Stimulated activated naive CD8-positive, alpha-beta T cell treated with anti-CD3 and anti-CD28 coated beads, Interleukin-15, amount 100 ng/mL, for 72 hours (primary cell): Measurements from ENCODE around the gene MYH9.
"Not testable (repeated sequence)": the region's sequence is repeated elsewhere in the genome, so short reads cannot be mapped to it uniquely, and the experiment has no call there.

ENCODE experiments used
- ATAC-seq: fragments of 150-1000 bp; cut with Tn5 transposase; 2 replicates; pipeline ENCODE4 v1.10.0; 2021; ENCODE audit warnings: mild to moderate bottlenecking, moderate library complexity
- DNase-seq, 2 donors: peaks; one replicate each; pipeline ENCODE4 v3.0.0; 2021 to 2022
- H3K27ac Mint-ChIP-seq, 2 donors: one replicate each; pipeline ENCODE4 v1.8.0; 2022; ENCODE audit warnings: mild to moderate bottlenecking in 2 of 2, mixed read lengths in 2 of 2, moderate library complexity in 2 of 2
- H3K27me3 Mint-ChIP-seq: one replicate; pipeline ENCODE4 v1.8.0; 2022; ENCODE audit warnings: mixed read lengths
- H3K4me1 Mint-ChIP-seq: one replicate; pipeline ENCODE4 v1.8.0; 2022; ENCODE audit warnings: mild to moderate bottlenecking, mixed read lengths
- H3K4me3 Mint-ChIP-seq, 2 donors: one replicate each; pipeline ENCODE4 v1.8.0; 2022; ENCODE audit warnings: mild to moderate bottlenecking in 2 of 2, mixed read lengths in 2 of 2, moderate library complexity in 1 of 2
- H3K9me3 Mint-ChIP-seq, 2 donors: one replicate each; pipeline ENCODE4 v1.8.0; 2022; ENCODE audit warnings: mixed read lengths in 2 of 2

Gene MYH9

DNA sequence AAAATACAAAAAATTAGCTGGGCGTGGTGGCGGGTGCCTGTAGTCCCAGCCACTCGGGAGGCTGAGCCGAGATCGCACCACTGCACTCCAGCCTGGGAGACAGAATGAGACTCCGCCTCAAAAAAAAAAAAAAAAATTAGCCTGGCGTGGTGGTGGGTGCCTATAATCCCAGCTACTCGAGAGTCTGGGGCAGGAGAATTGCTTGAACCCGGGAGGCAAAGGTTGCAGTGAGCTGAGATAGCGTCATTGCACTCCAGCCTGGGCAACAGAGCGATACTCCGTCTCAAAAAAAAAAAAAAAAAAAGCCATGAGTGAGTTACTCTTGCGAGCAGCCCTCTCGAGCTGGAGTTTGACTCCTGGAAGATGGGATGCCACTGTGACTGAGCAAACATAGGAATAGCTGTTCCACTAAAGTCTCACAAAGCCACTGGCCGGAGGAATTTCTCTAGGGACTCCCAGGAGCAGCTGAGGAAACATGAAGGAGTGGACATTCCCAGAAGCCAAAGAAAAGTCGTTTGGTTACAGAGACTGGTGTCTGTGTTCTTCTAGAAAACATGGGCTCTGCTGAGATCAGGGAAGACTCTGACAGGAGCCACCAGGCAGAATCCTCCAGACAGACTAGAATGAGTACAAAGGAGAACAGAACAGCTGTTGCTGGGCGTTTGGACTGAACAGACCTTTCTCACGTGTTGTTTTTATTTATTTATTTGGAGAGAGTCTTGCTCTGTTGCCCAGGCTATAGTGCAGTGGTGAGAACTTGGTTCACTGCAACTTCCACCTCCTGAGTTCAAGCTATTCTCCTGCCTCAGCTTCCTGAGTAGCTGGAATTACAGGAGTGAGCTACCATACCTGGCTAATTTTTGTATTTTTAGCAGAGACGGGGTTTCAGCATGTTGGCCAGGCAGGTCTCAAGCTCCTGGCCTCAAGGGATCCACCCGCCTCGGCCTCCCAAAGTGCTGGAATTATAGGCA, 32.4 kb upstream of the MYH9 start:
- Mint-ChIP-seq H3K27ac (peak overlapping the region; percentile 27 to 91), H3K4me1 (peaks cover 38% of the 10 kb centered on the region), H3K27me3 (no peaks in the 10 kb centered on the region), H3K9me3 (no peaks in the 10 kb centered on the region), H3K4me3 (peak overlapping the region; percentile 67 to 76)
- ATAC-seq = no peak
- no peak for DNase-seq

DNA sequence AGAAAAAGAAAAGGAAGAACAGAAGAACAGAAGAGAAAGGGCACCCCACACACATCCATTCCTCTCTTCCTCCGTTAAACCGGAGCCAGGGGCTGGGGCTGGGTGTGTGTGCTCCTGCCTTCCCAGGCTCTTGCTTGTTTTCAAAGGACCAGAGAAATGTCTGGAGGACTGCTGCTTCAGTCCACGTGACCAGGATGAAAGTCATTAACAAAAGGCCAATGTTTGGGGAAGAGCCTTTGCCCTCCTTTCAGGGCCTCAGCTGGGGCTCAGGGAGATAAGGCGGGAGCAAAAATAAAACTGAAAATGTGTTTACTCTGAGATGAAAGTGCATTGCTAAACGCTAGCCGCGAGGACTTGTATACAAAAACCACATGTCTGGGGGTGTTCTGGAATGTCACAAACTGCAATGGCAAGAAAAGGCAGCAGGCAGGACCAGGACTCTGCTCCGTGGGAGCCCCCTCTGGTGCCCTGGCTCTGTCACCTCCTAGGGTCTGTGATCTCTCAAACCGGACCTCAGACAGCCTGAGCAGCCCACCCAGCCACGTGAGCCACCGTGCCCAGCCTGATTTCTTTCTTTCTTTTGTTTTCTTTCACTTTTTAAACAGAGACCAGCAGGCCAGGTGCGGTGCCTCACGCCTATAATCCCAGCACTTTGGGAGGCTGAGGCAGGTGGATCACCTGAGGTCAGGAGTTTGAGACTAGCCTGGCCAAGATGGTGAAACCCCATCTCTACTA, 31.6 kb upstream of the MYH9 start:
- Mint-ChIP-seq H3K4me1 (peaks cover 30% of the 10 kb centered on the region), H3K4me3 (peak overlapping the region; percentile 67 to 76), H3K27ac (peak overlapping the region; percentile 50 to 91), H3K9me3 (no peaks in the 10 kb centered on the region), H3K27me3 (no peaks in the 10 kb centered on the region)
- no peak for DNase-seq
- peak; percentile 35 for ATAC-seq

DNA sequence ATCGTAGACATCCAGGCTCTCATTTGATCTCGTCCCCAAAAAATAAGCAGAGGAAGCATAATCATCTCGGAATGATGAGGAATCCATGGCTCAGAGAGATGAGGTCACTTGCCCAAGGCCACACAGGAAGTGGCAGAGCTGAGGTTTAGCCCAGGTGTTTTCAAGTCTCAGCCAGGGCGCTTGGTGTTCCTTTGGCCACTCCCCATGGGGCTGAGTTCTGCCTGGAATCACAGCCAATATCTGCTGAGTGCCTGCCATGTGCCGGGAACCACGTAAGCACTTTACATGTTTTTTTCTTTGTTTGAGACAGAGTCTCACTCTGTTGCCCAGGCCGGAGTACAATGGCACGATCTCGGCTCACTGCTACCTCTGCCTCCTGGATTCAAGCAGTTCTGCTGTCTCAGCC, 29.5 kb upstream of the MYH9 start:
- Mint-ChIP-seq H3K4me1 (peaks cover 28% of the 10 kb centered on the region), H3K27ac (no peak overlapping the region), H3K9me3 (no peaks in the 10 kb centered on the region), H3K27me3 (no peaks in the 10 kb centered on the region), H3K4me3 (no peak overlapping the region)
- DNase-seq (no peak), ATAC-seq (no peak)

DNA sequence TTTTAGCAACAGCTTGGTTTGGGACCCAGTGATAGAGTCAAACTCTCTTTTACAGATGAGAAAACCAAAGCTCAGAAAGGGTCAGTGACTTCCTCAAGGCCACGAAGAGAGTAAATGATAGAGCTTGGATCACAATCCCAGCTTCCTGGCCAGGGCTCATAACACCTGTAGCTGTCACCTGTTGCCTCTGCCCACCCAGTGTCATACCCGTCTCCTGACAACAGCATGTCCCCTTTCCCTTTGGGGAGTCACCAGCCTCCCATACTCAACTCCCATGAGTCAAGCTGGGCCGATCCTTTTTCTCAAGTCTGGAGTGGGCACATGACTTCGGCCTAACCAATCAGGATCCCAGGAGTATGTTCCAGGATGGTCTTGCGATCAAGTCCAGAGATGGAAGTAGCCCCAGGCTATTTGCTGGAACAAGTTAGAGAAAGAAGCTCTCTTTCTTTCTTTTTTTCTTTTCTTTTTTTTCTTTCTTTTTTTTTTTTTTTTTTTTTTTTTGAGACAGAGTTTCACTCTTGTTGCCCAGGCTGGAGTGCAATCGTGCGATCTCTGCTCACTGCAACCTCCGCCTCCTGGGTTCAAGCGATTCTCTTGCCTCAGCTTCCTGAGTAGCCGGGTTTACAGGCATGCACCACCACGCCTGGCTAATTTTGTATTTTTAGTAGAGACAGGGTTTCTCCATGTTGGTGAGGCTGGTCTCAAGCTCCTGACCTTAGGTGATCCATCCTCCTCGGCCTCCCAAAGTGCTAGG, 27.8 kb upstream of the MYH9 start:
- DNase-seq = no peak
- Mint-ChIP-seq H3K27me3 (no peaks in the 10 kb centered on the region), H3K4me1 (peaks cover 36% of the 10 kb centered on the region), H3K27ac (no peak overlapping the region), H3K9me3 (no peaks in the 10 kb centered on the region), H3K4me3 (no peak overlapping the region)
- ATAC-seq = no peak

DNA sequence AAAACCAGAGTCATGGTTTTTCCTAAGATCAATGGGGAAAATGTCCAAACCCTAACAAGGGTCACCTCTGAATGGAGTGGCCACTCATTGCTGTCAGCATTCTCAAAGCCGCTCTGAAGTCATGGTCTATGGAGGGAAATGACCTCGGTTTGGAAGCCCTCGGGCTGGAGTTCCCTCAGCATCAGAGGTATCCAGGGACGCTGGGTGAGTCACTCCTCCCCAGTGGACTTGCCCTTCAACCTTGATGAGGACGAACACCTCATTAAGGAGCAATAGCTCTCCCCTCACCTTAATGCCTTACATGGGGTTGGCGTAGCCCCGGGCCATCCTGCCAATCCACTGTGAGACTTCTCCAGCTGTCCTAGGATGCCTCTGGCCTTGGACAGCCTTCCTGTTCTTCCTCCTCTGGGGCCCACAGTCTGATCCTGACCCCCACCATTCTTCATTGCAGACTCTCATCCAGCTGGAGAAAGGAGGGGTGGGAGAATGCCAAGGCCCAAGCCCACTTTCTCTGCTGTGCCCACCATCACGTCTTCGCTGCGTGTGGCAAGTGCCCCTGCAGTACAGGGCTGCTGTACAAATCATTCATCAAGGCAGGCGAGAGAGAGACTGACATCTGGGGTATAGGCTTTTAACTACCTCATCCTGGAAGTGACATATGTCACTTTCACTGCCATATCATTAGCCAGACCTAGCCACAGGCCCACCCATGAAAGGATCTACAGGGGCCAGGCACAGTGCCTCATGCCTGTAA, 25.4 kb upstream of the MYH9 start:
- no peaks in the 10 kb centered on the region for H3K9me3 Mint-ChIP-seq
- no peak for DNase-seq
- no peak overlapping the region for H3K27ac Mint-ChIP-seq
- H3K27me3 Mint-ChIP-seq = no peaks in the 10 kb centered on the region
- peaks cover 38% of the 10 kb centered on the region for H3K4me1 Mint-ChIP-seq
- ATAC-seq = no peak
- H3K4me3 Mint-ChIP-seq = no peak overlapping the region

DNA sequence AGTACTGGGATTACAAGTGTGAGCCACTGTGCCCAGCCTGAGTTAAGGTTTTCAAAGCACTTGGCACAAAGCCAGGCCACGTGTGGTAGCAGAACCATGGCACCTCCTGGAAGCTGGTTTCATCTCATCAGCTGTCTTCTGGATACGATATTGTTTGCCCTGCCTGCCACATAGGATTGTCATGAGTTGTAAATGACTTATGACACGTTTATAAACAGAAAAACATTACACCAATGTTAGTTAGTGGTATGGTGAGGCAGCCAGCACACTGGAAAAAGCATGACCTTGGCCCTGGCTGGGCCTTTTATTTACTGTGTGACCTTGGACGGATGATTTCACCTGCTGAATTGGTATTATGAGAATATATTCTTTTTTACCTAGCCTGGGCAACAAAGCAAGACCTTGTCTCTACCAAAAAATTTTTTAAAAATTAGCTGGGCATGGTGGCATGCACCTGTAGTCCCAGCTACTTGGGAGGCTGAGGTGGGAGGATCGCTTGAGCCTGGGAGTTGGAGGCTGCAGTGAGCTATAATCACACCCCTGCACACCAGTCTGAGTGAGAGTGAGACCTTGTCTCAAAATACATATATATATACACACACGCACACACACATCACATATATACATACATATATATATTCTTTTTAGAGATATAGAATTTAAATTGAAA, 24.0 kb upstream of the MYH9 start:
- DNase-seq = peak; percentile 30 to 69
- Mint-ChIP-seq H3K27me3 (no peaks in the 10 kb centered on the region), H3K27ac (no peak overlapping the region), H3K4me1 (peaks cover 37% of the 10 kb centered on the region), H3K9me3 (no peaks in the 10 kb centered on the region), H3K4me3 (no peak overlapping the region)
- ATAC-seq = peak; percentile 76

GRCh38 chr22:36409911-36410756, 22.4 kb upstream of the MYH9 start:
- Mint-ChIP-seq H3K4me3 (peak overlapping the region; percentile 86 to 95), H3K27ac (peak overlapping the region; percentile 48 to 72), H3K27me3 (no peaks in the 10 kb centered on the region), H3K9me3 (no peaks in the 10 kb centered on the region), H3K4me1 (peaks cover 50% of the 10 kb centered on the region)
- peak; percentile 70 for ATAC-seq
- peak; percentile 56 to 66 for DNase-seq

DNA sequence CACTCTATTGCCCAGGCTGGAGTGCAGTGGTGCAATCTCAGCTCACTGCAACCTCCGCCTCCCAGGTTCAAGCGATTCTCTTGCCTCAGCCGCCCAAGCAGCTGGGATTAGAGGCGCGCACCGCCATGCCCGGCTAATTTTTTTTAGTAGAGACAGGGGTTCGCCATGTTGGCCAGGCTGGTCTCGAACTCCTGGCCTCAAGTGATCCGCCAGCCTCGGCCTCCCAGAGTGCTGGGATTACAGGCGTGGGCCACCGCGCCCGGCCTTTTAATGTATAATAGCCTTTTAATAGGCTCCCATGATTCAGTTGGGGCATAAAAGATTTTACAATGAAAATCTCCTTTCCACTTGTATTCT, 21.8 kb upstream of the MYH9 start:
- H3K27ac Mint-ChIP-seq, H3K9me3 Mint-ChIP-seq, H3K27me3 Mint-ChIP-seq, ATAC-seq, DNase-seq: not testable (repeated sequence)
- Mint-ChIP-seq H3K4me1 (peaks cover 56% of the 10 kb centered on the region), H3K4me3 (peak overlapping the region; percentile 86 to 95)

- no peaks in the 10 kb centered on the region for H3K27me3 Mint-ChIP-seq
- no peaks in the 10 kb centered on the region for H3K9me3 Mint-ChIP-seq
- H3K4me1 Mint-ChIP-seq = peaks cover 58% of the 10 kb centered on the region
- no peak overlapping the region for H3K27ac Mint-ChIP-seq
- ATAC-seq (no peak), DNase-seq (no peak)
- peak overlapping the region; percentile 4 to 27 for H3K4me3 Mint-ChIP-seq
These were observed 21.3 kb upstream of the MYH9 start for GRCh38 chr22:36409056-36409455.

DNA sequence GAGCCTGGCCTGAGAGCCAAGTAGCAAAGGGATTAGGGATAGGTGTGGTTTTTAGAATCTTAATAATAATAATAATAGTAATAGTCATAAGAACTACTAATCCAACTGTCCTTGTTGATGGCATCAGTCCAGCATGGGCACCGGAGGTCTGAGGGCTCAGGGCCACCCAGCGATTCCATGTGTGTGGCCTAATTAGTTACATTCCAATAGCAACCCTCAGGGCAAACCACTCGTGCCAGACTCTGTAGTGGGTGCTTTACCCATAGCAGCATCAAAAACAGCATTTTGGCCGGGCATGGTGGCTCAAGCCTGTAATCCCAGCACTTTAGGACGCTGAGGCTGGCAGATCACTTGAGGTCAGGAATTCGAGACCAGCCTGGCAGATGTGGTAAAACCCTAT, 19.0 kb upstream of the MYH9 start:
- no peak for ATAC-seq

GRCh38 chr22:36405671-36406538, 18.1 kb upstream of the MYH9 start:
- H3K9me3 Mint-ChIP-seq = no peaks in the 10 kb centered on the region
- no peaks in the 10 kb centered on the region for H3K27me3 Mint-ChIP-seq
- peak overlapping the region; percentile 25 to 60 for H3K4me3 Mint-ChIP-seq
- DNase-seq = peak; percentile 30 to 70
- peak overlapping the region; percentile 79 to 89 for H3K27ac Mint-ChIP-seq
- ATAC-seq = peak; percentile 87
- peaks cover 44% of the 10 kb centered on the region for H3K4me1 Mint-ChIP-seq

More for the DNA sequence above, 19.0 kb upstream of the MYH9 start:
- peak overlapping the region in 1 of 2 donors; percentile 74 for H3K27ac Mint-ChIP-seq
- no peak overlapping the region for H3K4me3 Mint-ChIP-seq
- DNase-seq = no peak
- H3K27me3 Mint-ChIP-seq = no peaks in the 10 kb centered on the region
- H3K4me1 Mint-ChIP-seq = peaks cover 49% of the 10 kb centered on the region
- no peaks in the 10 kb centered on the region for H3K9me3 Mint-ChIP-seq

DNA sequence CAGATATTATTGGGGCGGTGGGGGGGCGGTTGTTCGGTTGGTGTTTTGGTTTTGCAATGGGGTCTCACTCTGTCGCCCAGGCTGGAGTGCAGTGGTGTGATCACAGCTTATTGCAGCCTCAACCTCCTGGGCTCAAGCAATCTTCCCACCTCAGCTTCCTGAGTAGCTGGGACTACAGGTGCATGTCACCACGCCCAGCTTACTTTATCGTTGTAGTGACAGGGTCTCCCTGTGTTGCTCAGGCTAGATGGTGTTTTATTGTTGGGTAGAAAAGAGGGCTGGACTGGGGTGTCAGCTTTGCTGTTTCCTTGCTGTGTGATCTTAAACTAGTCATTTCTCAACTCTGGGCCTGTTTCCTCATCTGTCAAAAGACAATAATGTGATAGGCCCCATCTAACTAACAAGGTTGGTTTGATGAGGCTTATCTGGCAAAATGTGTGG, 17.5 kb upstream of the MYH9 start:
- Mint-ChIP-seq H3K27me3 (no peaks in the 10 kb centered on the region), H3K27ac (peak overlapping the region; percentile 79 to 89), H3K4me3 (peak overlapping the region; percentile 25 to 60), H3K9me3 (no peaks in the 10 kb centered on the region), H3K4me1 (peaks cover 39% of the 10 kb centered on the region)
- no peak for DNase-seq
- ATAC-seq = peak; percentile 81

GRCh38 chr22:36404446-36404845, 16.7 kb upstream of the MYH9 start:
- no peak overlapping the region for H3K4me3 Mint-ChIP-seq
- H3K27ac Mint-ChIP-seq = no peak overlapping the region
- no peaks in the 10 kb centered on the region for H3K27me3 Mint-ChIP-seq
- H3K4me1 Mint-ChIP-seq = peaks cover 37% of the 10 kb centered on the region
- ATAC-seq = no peak
- H3K9me3 Mint-ChIP-seq = no peaks in the 10 kb centered on the region
- DNase-seq = no peak
